HCT116 (cell line): Measurements from ENCODE around the gene IRAK4. TPM values are rescaled to one million over a fixed set of nuclear protein-coding genes. Genes with fewer than 3 reads are reported as not detected.

ENCODE experiments used
- ATAC-seq: fragments of 200-7000 bp; cut with Tn5 transposase; 2 replicates; pipeline ENCODE4 v1.9.1; 2020; ENCODE audit warnings: mild to moderate bottlenecking, moderate library complexity
- BruUV-seq: library from RNA; stranded (reverse); fragments of 400-500 nt; replicated peaks from 2 replicates; lab custom pipeline; 2021; lab: Mats Ljungman, UMichigan
- CTCF ChIA-PET: fragments of 300-600 bp; sonication (Branson Sonifier 250); formaldehyde crosslinking; loops from one replicate; lab custom pipeline; 2021; ENCODE audit warnings: antibody characterized with exemption; lab: Charles Lee
- POLR2A ChIA-PET: fragments of 300-600, 350-600 bp; sonication (Branson Sonifier 250); formaldehyde crosslinking; loops from one replicate; lab custom pipeline; 2021; ENCODE audit warnings: antibody characterized with exemption; lab: Charles Lee
- RAD21 ChIA-PET, 2 experiments: fragments of 300-600 bp; sonication (Branson Sonifier 250); formaldehyde crosslinking; loops; one replicate each; lab custom pipeline; 2023; ENCODE audit warnings: low total read pairs in 2 of 2; ENCODE audit not compliant: uncharacterized antibody in 2 of 2, unreplicated experiment in 2 of 2, low non-redundant PET in 1 of 2; lab: Charles Lee
- DNase-seq: peaks from one replicate; pipeline ENCODE4 v3.0.0-alpha.2; 2010; ENCODE audit warnings: low read depth, low spot score
- H2AFZ ChIP-seq: fragments of 200-600 bp; shearing (Covaris generic), sonication (generic); 2 replicates; pipeline ENCODE4 v1.6.1; 2017; ENCODE audit warnings: low read depth, mixed run types, mixed read lengths, antibody characterized with exemption, low read length; ENCODE audit not compliant: poor library complexity, severe bottlenecking
- H3K27ac ChIP-seq: 2 replicates; pipeline ENCODE4 v1.5.1; 2012; ENCODE audit warnings: low read depth, low read length
- H3K27me3 ChIP-seq: fragments of 200-600 bp; sonication (generic); 2 replicates; pipeline ENCODE4 v1.6.1; 2016; ENCODE audit warnings: mixed run types, low read length, mixed read lengths; ENCODE audit not compliant: insufficient read depth
- H3K36me3 ChIP-seq, 2 experiments: fragments of 200-500 bp in 1 of 2; fragments of 200-600 bp in 1 of 2; sonication (Bioruptor generic) in 1 of 2; sonication (generic) in 1 of 2; 2 replicates each; pipeline versions ENCODE4 v1.5.1 to v1.6.1; 2014 to 2016; ENCODE audit warnings: low read length in 2 of 2, inconsistent platforms in 1 of 2, mixed read lengths in 1 of 2, mixed run types in 1 of 2; ENCODE audit not compliant: insufficient read depth in 2 of 2, control insufficient read depth in 1 of 2
- H3K4me1 ChIP-seq, 2 experiments: fragments of 200-600 bp in 1 of 2; sonication (generic) in 1 of 2; 2 replicates each; pipeline versions ENCODE4 v1.5.1 to v1.6.1; 2012 to 2017; ENCODE audit warnings: low read length in 2 of 2, inconsistent platforms in 1 of 2, mild to moderate bottlenecking in 1 of 2, mixed read lengths in 1 of 2, mixed run types in 1 of 2, moderate library complexity in 1 of 2; ENCODE audit not compliant: insufficient read depth in 2 of 2, control insufficient read depth in 1 of 2
- H3K4me2 ChIP-seq: fragments of 200-600 bp; sonication (generic); 2 replicates; pipeline ENCODE4 v1.6.1; 2017; ENCODE audit warnings: mixed run types, low read length, mixed read lengths
- H3K4me3 ChIP-seq, 2 experiments: fragments of 200-600 bp in 1 of 2; sonication (generic) in 1 of 2; replicated peaks in 1 of 2; 2 replicates each; pipeline ENCODE4 v1.5.1; 2011 to 2016; ENCODE audit warnings: low read length in 2 of 2, control low read depth in 1 of 2, low read depth in 1 of 2, mild to moderate bottlenecking in 1 of 2, mixed read lengths in 1 of 2, mixed run types in 1 of 2
- H3K79me2 ChIP-seq: fragments of 200-600 bp; sonication (generic); 2 replicates; pipeline ENCODE4 v1.6.1; 2017; ENCODE audit warnings: mild to moderate bottlenecking, mixed run types, low read length, moderate library complexity, mixed read lengths; ENCODE audit not compliant: insufficient read depth
- H3K9ac ChIP-seq: fragments of 200-600 bp; sonication (generic); 2 replicates; pipeline ENCODE4 v1.6.1; 2016; ENCODE audit warnings: low read length, mixed read lengths
- H3K9me2 ChIP-seq: fragments of 200-600 bp; sonication (generic), shearing (Covaris generic); 2 replicates; pipeline ENCODE4 v1.6.1; 2017; ENCODE audit warnings: mixed run types, mild to moderate bottlenecking, moderate library complexity; ENCODE audit not compliant: insufficient read depth
- H3K9me3 ChIP-seq, 2 experiments: fragments of 200-500 bp in 1 of 2; fragments of 200-600 bp in 1 of 2; sonication (Bioruptor generic) in 1 of 2; sonication (generic) in 1 of 2; 2 replicates each; pipeline ENCODE4 v1.6.1; 2014 to 2017; ENCODE audit warnings: low read length in 2 of 2, mixed read lengths in 2 of 2, inconsistent platforms in 1 of 2, low read depth in 1 of 2, mild to moderate bottlenecking in 1 of 2, mixed run types in 1 of 2, moderate library complexity in 1 of 2; ENCODE audit not compliant: control insufficient read depth in 1 of 2, insufficient read depth in 1 of 2
- H4K20me1 ChIP-seq: fragments of 200-600 bp; sonication (generic), shearing (Covaris generic); 2 replicates; pipeline ENCODE4 v1.6.1; 2017; ENCODE audit warnings: mixed run types, mild to moderate bottlenecking, moderate library complexity; ENCODE audit not compliant: insufficient read depth
- CBX3 ChIP-seq: IDR thresholded peaks from 2 replicates; pipeline ENCODE4 v1.6.1; 2012; ENCODE audit warnings: low read depth
- CEBPB ChIP-seq: IDR thresholded peaks from 2 replicates; pipeline ENCODE4 v1.6.1; 2012; ENCODE audit warnings: low read depth
- CTCF ChIP-seq, 3 experiments: fragments of 200-600 bp in 1 of 3; sonication (generic) in 1 of 3; IDR thresholded peaks in 2 of 3; conservative IDR thresholded peaks in 1 of 3; 2 replicates each; pipeline ENCODE4 v1.5.1; 2012 to 2017; ENCODE audit warnings: low read depth in 2 of 3, low read length in 2 of 3, antibody characterized with exemption in 1 of 3, borderline replicate concordance in 1 of 3, control low read depth in 1 of 3, mild to moderate bottlenecking in 1 of 3, mixed read lengths in 1 of 3, mixed run types in 1 of 3, moderate library complexity in 1 of 3; ENCODE audit not compliant: insufficient read depth in 1 of 3
- EGR1 ChIP-seq: IDR thresholded peaks from 2 replicates; pipeline ENCODE4 v1.6.1; 2012; ENCODE audit warnings: low read depth
- ELF1 ChIP-seq: IDR thresholded peaks from 2 replicates; pipeline ENCODE4 v1.6.1; 2012; ENCODE audit warnings: low read depth, borderline replicate concordance
- EZH2phosphoT487 ChIP-seq: fragments of 200-600 bp; IDR thresholded peaks from 2 replicates; pipeline ENCODE4 v1.6.1; 2018; ENCODE audit warnings: antibody characterized with exemption, borderline replicate concordance
- FOSL1 ChIP-seq: IDR thresholded peaks from 2 replicates; pipeline ENCODE4 v1.6.1; 2012; ENCODE audit warnings: low read depth
- JUND ChIP-seq: IDR thresholded peaks from 2 replicates; pipeline ENCODE4 v1.6.1; 2012
- MAX ChIP-seq: IDR thresholded peaks from 2 replicates; pipeline ENCODE4 v1.6.1; 2012
- POLR2AphosphoS5 ChIP-seq: IDR thresholded peaks from 2 replicates; pipeline ENCODE4 v1.6.1; 2011; ENCODE audit warnings: mild to moderate bottlenecking, low read depth, low read length, moderate library complexity
- RAD21 ChIP-seq: IDR thresholded peaks from 2 replicates; pipeline ENCODE4 v1.6.1; 2012; ENCODE audit warnings: low read depth, mild to moderate bottlenecking
- REST ChIP-seq: IDR thresholded peaks from 2 replicates; pipeline ENCODE4 v1.6.1; 2012; ENCODE audit warnings: low read depth
- SP1 ChIP-seq: IDR thresholded peaks from 2 replicates; pipeline ENCODE4 v1.6.1; 2012; ENCODE audit warnings: low read depth
- SRF ChIP-seq: IDR thresholded peaks from 2 replicates; pipeline ENCODE4 v1.6.1; 2012; ENCODE audit warnings: low read depth
- TCF7L2 ChIP-seq: IDR thresholded peaks from 2 replicates; pipeline ENCODE4 v1.7.0; 2011; ENCODE audit warnings: borderline replicate concordance, inconsistent platforms; ENCODE audit not compliant: insufficient read depth, insufficient read length; ENCODE audit errors: extremely low read depth
- YY1 ChIP-seq: IDR thresholded peaks from 2 replicates; pipeline ENCODE4 v1.6.1; 2011; ENCODE audit warnings: low read length, low read depth, moderate library complexity, mild to moderate bottlenecking; ENCODE audit not compliant: insufficient replicate concordance; ENCODE audit errors: extremely low read depth
- ZNF274 ChIP-seq: fragments of 200-500 bp; sonication (Bioruptor generic); IDR thresholded peaks from 2 replicates; pipeline ENCODE4 v1.6.1; 2014; ENCODE audit warnings: mild to moderate bottlenecking, low read depth, low read length, inconsistent platforms
- intact Hi-C: fragments of 100-400 bp; cut with micrococcal nuclease; formaldehyde crosslinking; loops from 2 replicates; pipeline ENCODE4 v1.10.0; 2022
- total RNA-seq: library from RNA; stranded (reverse); gene quantifications from one replicate; pipeline ENCODE4 v1.2.1, GENCODE V29; 2021; ENCODE audit not compliant: unreplicated experiment

Gene IRAK4
- total RNA-seq, 1 experiment from 2014 or later, result 6.9 TPM

GRCh38 chr12:43776498-43776897 lies 17.7 kb downstream of the IRAK4 start:
- no peak overlapping the region for H2AFZ ChIP-seq
- no TSS peak for BruUV-seq
- RAD21 ChIA-PET, result interaction anchor here (1.2 to 1.7 kb wide), 2 partner anchors 106 kb away, joined by 8 to 9 read pairs; no protein-coding TSS in a partner anchor
- peak; percentile 16 for DNase-seq
- H4K20me1 ChIP-seq, result no peaks in the 10 kb centered on the region
- no peaks in the 10 kb centered on the region for H3K9me3 ChIP-seq
- no peak overlapping the region for H3K27ac ChIP-seq
- CTCF ChIA-PET, result interaction anchor here (1.0 to 3.9 kb wide), 5 partner anchors 18 to 274 kb away, joined by 3 to 64 read pairs (median 4); partner anchors contain the start of genes IRAK4 and PUS7L
- H3K27me3 ChIP-seq, result no peaks in the 10 kb centered on the region
- H3K9ac ChIP-seq, result no peak overlapping the region
- H3K9me2 ChIP-seq, result no peaks in the 10 kb centered on the region
- ATAC-seq, result peak; percentile 83
- H3K36me3 ChIP-seq, result peaks cover 0 to 6% of the 10 kb centered on the region in 2 experiments; a peak in 2 of 4 replicates
- no peaks in the 10 kb centered on the region for H3K79me2 ChIP-seq
- POLR2A ChIA-PET, result interaction anchor here (2.5 kb wide), 1 partner anchor 107 kb away, joined by 8 read pairs; no protein-coding TSS in a partner anchor
- TF ChIP-seq ZNF274 (no peak), CEBPB (no peak), RAD21 (peak; percentile 70), REST (no peak), TCF7L2 (no peak), EZH2phosphoT487 (no peak), YY1 (no peak), ELF1 (no peak), SRF (no peak), POLR2AphosphoS5 (no peak), FOSL1 (no peak), CTCF (IDR thresholded peaks at IDR 0.05 in 2 of 3, conservative IDR thresholded peaks at IDR 0.05 in 1 of 3; ENCODE audit: borderline replicate concordance in 1 of 3, insufficient read depth in 1 of 3, low read depth in 2 of 3, low read length in 2 of 3) (peak; percentile 46 to 70 (median 65); a peak in 5 of 6 replicates), EGR1 (no peak), SP1 (no peak), JUND (no peak), MAX (no peak), CBX3 (no peak)
- no peak overlapping the region for H3K4me2 ChIP-seq
- no peaks in the 10 kb centered on the region for H3K4me1 ChIP-seq
- intact Hi-C loops, result loop anchor here (1.0 kb wide), 1 partner anchor 106 kb away; no protein-coding TSS in a partner anchor
- no peak overlapping the region for H3K4me3 ChIP-seq
